HG02759 (cell line): ENCODE results near the gene CCNL2.

Source experiments
- ATAC-seq: cut with Tn5 transposase; IDR thresholded peaks from one replicate; pipeline ENCODE4 v1.9.1; 2021; ENCODE audit warnings: mild to moderate bottlenecking, moderate library complexity; ENCODE audit not compliant: unreplicated experiment

Gene CCNL2

DNA sequence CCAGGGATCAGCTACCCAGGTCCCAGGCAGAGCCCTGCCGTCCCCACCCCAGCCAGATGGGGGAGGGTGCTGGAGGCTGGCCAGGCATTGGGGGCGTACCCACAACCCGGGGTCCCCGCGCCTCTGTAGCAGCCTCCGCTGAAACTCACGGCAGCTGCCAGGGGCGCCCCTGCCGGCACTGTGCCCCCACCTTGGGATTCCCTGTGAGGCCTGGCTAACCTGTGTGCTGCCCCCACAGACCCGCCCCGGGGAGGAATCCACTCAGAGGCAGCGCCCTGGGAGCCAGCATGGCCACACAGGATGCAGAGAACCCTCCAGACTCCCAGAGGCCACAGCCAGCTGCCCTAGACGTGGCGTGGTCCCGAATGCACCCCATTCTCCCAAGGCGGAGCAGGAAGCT is 53.8 kb downstream of the CCNL2 start:
- no peak for ATAC-seq

DNA sequence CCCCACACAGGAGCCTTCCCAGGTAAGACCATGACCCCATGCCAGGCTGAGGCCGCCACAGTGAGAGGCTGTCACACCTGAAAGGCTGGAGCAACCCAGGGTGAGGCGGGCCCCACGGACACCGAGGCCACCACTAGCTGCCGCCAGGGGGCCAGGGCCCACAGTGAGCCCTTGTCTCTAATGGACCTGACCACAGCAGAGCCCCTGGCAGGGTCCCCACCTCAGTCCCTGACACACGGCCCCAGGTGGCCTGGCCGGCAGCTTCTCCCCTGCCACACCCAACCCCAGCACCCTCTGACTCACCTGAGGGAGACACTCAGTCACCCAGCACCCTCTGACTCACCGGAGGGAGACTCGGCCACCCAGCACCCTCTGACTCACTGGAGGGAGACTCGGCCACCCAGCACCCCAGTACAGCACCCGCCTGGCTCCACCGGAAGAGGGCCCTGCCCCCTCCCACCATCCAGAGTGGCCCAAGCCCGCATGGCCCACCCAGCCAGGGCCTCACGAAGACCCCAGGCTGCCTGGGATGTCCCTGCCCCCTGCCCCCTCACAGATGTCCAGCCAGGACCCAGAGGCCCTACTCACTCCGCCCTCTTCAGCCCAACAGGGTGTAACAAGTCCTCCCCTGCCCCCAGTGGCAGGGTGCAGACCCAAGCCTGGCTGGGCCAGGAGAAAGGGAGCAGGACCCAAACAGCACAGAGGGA is 54.3 kb downstream of the CCNL2 start:
- no peak for ATAC-seq

DNA sequence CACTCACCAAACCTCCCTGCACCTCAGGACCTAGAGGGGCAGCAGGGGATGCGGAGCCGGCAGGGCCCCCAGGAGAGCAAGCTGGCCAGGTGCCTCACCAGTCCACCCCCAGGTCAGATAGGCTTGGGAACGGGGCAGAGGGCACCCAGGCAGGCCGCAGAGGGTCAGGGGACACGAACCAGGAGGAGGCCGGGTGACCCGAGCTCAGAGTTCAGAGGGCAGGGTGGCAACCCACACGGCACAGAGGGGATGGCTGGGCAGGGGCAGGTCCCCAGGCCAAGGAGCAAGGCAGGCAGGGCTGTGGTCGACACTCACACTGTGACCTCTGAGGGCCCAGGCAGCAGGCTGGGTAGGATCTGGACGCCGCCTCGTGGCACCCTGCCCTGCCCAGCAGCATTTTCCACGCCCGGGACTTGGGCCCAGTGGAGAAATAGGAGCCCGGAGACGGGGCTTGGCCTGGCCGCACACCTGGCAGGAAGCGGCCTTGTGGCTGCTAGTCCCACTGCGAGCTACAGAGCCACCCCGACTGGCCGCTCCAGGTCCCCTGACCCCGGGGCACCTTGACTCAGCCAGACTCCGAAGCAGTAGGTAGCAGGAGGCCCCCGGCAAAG is 55.2 kb downstream of the CCNL2 start:
- no peak for ATAC-seq

DNA sequence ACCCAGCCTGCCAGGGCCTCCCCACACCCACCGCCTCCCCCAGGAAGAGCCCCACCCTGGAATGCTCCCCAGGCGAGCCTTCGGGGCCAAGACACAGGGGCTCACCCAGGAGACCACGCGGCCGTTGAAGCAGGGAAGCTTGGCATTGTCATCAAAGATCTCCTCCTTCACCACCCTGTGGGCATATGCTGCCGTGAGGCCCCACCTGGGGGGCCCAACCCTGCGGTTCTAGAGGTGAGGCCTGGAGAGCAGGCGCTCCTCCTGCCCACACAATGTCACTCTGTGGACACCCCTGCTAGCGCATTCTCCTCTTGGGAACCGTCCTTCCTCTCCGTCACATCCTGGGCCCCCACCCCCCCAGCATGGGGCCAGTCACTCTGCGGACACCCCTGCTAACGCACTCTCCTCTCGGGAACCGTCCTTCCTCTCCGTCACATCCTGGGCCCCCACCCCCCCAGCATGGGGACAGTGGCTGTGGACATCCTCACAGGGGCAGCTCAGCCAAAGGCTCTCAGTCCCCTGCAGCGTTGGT is 56.5 kb downstream of the CCNL2 start:
- ATAC-seq = no peak

DNA sequence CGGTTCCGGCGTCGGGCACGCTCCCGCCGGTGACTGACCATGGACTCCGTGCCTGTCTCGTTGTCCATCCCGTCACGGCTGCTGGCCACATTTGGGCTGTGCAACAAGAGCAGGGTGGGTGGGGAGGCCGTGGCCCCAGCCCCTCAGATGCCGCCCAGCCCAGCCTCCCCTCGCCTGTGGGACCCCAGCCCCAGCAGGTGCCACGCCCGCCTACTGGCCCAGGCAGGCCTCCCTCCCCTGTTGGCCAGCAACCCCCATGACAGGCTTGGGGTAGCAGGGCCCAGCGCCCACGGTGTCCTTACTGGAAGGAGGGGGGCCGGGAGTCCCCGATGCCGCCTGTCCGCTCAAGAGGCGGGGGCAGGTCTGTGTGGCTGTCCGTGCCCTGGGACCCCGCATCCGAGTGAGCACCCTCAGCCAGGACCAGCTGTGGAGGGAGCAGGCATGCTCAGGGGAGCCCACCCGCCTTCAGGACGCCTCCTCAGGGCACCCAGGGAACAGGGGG is 57.0 kb downstream of the CCNL2 start:
- ATAC-seq = no peak

DNA sequence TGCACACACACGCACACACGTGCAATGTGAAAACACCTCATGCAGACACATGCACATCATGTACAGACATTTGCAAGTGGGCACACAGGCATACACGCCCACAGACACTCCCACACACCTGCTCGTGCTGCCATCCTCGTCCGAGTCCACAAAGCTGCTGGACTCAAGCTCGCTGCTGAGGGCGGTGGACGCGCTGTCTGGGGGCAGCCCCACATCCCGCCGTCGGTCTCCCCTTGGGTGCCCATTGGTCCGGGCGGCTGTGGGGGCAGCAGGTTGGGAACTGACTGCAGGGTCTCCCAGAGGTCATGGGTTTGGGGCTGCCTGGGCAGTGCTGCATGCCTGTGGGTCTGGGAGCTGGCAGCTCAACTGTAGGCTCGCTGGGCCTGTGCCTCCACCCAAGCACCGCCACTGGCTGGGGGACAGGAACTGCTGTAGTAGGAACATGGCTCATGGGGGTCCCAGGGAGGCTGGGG is 57.5 kb downstream of the CCNL2 start:
- no peak for ATAC-seq

DNA sequence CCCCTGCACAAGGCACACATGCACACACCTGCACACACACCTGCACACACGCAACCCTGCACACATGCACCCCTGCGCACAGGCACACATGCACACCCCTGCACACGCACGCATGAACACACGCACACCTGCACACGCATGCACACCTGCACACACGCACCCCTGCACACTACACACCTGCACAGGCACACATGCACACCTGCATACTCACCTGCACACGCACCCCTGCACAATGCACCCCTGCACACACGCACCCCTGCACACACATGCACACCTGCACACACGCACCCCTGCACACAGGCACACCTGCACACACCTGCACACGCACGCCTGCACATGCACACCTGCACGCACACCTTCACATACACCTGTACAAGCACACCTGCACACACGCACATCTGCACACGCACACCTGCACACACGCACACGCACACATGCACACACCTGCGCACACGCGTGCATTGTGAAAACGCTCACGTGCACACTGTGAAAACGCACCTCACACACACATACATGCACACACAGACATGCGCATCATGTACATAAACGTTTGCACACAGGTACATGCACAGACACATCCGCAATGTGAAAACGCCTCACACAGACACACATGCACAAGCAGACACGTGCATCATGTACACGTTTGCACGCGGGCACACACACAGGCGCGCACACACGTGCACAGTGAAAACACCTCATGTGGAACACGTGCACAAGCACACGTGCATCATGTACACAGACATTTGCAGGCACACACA is 58.2 kb downstream of the CCNL2 start:
- no peak for ATAC-seq

DNA sequence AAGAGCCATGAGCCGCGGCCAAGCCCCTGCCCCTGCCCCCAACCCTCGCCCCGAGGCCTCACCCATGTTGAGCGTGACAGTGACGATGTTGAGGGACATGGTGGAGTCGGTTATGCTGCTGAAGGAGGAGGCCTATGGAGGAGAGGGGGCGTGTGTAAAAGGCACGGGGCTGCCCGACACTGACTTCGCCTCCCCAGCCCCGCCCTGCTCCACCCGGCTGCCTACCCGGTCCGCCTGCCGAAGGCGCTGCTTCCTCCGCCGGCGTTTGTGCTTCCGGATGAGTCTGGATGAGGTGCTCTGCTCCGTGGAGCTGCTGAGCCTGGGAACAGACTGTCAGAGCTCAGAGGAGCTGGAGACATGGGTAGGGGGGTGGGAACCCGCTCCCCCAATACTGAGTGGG is 59.0 kb downstream of the CCNL2 start:
- ATAC-seq = no peak

DNA sequence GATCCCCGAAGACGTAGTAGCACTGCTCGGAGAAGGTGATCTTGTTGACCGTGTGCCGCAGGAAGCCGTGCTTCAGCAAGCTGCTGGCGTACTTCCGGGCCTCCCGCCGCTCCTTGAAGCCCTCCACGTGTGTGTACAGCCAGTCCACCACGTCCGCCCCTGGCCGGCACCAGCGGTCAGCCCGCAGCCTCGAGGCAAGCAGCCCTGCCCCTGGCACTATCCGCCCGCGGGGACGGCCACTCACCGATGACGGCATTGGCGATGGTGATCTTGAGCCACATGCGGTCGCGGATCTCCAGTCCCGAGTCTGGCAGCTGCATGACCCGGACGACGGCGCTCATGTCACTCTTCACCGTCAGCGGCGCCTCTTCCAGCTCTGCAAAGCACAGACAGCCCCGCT is 60.9 kb downstream of the CCNL2 start:
- ATAC-seq = no peak

DNA sequence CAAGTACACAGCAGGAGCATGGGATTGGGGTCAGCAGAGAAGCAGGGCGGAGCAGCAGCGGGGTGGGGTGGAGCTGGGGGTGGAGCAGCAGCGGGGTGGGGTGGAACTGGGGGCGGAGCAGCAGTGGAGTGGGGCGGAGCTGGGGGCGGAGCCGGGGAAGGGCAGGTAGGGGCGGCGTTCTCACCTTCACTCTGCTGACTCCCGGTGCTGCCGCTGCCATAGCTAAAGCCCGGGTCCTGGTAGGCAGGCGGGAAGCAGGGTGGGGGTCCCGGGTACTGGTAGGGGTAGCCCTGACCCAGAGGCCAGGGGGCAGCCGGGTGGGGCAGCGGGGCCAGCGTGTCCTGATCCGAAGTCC is 61.4 kb downstream of the CCNL2 start:
- no peak for ATAC-seq

DNA sequence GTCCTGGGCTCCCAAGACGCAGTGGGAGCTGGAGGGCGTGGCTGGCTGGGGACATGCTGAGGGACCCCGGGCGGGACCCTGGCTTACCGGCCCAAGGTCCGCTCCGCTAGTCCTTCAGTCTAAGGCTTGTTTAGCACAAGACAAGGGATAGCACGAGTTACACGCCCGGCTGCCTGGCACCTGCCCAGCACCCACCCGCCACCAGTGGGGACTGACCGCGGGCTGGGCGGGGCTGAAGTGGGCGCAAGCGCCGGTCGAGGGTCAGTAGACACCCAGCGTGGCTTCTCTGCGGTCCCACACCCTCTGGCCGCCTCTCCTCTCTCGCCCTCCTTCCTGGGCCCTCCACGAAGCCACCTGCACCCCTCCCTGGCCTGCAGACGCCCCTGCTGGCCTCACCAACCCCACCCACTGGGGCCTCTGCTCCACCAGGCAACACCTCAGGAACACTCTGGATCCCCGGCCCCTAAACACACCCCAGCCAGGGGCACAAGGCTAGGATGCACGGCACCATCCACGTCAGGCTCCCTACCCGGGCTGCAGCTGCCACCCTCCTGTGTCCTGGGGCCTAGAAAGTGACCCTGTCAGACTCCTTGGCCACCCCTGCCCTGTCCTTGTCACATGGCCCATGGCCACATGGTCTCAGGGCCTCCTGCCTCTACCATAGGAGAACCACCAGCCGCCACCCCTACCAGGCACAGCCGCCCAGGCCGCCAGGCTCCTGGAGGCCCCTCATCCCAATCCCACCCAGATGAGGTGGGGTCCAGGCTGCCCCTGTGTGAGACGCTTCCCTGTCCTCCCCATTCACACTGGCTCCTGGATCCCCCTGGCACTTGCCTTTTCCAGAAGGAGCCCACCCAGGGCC is 62.0 kb downstream of the CCNL2 start:
- ATAC-seq = no peak

DNA sequence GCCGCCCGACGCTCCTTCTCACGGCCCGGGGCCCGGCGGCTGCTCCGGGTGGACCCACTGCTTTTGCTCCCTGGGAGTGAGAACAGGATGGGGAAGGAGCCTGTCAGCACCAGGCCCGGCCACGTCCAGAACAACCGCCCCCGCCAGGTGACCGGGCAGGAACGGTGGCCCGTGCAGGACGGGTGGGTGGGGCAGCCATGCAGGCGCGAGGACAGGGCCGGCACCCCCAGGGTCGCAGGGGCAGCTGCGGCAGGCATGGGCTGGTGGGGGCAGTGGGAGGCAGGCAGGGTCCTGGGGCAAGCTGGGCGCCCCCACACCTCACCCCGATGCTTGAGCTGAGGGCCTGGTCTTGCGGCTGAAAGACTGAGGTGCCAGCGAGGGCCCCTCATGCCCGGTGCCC is 62.7 kb downstream of the CCNL2 start:
- ATAC-seq = no peak

DNA sequence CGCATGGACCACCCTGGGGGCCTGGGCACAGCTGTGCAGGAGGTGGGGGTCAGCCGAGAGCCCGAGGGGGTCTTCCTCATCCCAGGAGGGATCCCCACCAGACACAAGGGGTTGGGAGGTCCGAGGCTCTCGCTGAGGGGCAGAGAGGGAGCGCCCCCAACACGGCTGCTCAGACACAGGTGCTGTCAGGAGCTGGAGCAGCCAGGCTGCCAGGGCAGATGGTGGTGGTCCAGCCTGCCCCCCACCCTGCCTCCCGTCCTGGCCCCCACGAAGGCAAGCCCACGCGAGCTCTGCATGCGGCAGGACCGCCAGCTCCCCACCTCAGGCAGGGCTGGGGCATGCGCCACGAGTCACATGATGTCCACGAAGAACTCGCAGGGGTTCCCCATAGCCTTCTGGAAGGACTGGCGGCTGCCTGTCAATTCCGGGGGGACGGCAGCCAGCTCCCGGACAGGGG is 63.3 kb downstream of the CCNL2 start:
- ATAC-seq = no peak
